ENCODE results near the gene AMMECR1. TPM values are rescaled to one million over a fixed set of nuclear protein-coding genes. Genes with fewer than 3 reads are reported as not detected.

The AMMECR1 gene
- total RNA-seq, 1 experiment from 2014 or later, result 23.0 TPM

GRCh38 chrX:110222497-110223257 is 95.2 kb downstream of the AMMECR1 start:
- no peaks in the 10 kb centered on the region for H3K4me1 Mint-ChIP-seq (ENCODE audit: low read depth, unreplicated experiment)
- DNase-seq, result no peak
- Histone ChIP-seq H3K36me3 (ENCODE audit: control insufficient read depth, insufficient read depth, low read length) (no peaks in the 10 kb centered on the region), H3K27me3 (replicated peaks; ENCODE audit: control insufficient read depth, insufficient read depth, low read length) (no peaks in the 10 kb centered on the region), H3K9me3 (no peaks in the 10 kb centered on the region), H3K4me3 (ENCODE audit: low read depth, low read length) (no peak overlapping the region), H3K4me1 (no peaks in the 10 kb centered on the region)
- H3K36me3 Mint-ChIP-seq (ENCODE audit: insufficient read depth, unreplicated experiment), result no peaks in the 10 kb centered on the region
- intact Hi-C loops (cut with micrococcal nuclease; ENCODE audit: unreplicated experiment), result no loop called here
- H3K27me3 Mint-ChIP-seq (ENCODE audit: insufficient read depth, unreplicated experiment), result no peaks in the 10 kb centered on the region
- no TSS peak for BruUV-seq (replicated peaks)
- ChIA-PET POLR2A (no interaction called here), CTCF (no interaction called here)
- no peak overlapping the region for H3K4me3 Mint-ChIP-seq (ENCODE audit: unreplicated experiment)
- no peak overlapping the region for H3K27ac Mint-ChIP-seq (ENCODE audit: unreplicated experiment)
- no peak for TF ChIP-seq CTCF (IDR thresholded peaks at IDR 0.05; ENCODE audit: insufficient read depth in 1 of 2, low read depth in 1 of 2, low read length in 1 of 2, severe bottlenecking in 1 of 2, unreplicated experiment in 1 of 2)
- H3K9me3 Mint-ChIP-seq (ENCODE audit: unreplicated experiment), result no peaks in the 10 kb centered on the region

GRCh38 chrX:110219920-110220319 is 98.0 kb downstream of the AMMECR1 start:
- CTCF ChIA-PET, result no interaction called here
- H3K9me3 Mint-ChIP-seq (ENCODE audit: unreplicated experiment), result no peaks in the 10 kb centered on the region

GRCh38 chrX:110218591-110218990 is 99.3 kb downstream of the AMMECR1 start:
- no peaks in the 10 kb centered on the region for H3K36me3 Mint-ChIP-seq (ENCODE audit: insufficient read depth, unreplicated experiment)

More at GRCh38 chrX:110219920-110220319, 98.0 kb downstream of the AMMECR1 start:
- POLR2A ChIA-PET, result no interaction called here
- H3K9me3 ChIP-seq, result no peaks in the 10 kb centered on the region
- H3K36me3 ChIP-seq (ENCODE audit: control insufficient read depth, insufficient read depth, low read length), result no peaks in the 10 kb centered on the region
- H3K27me3 Mint-ChIP-seq (ENCODE audit: insufficient read depth, unreplicated experiment), result no peaks in the 10 kb centered on the region
- intact Hi-C loops (cut with micrococcal nuclease; ENCODE audit: unreplicated experiment), result loop anchor here (5.0 to 10.0 kb wide), 2 partner anchors 55 to 97 kb away; partner anchors contain the start of gene AMMECR1
- no peaks in the 10 kb centered on the region for H3K36me3 Mint-ChIP-seq (ENCODE audit: insufficient read depth, unreplicated experiment)
- no peak overlapping the region for H3K4me3 ChIP-seq (ENCODE audit: low read depth, low read length)
- no peak for TF ChIP-seq CTCF (IDR thresholded peaks at IDR 0.05; ENCODE audit: insufficient read depth in 1 of 2, low read depth in 1 of 2, low read length in 1 of 2, severe bottlenecking in 1 of 2, unreplicated experiment in 1 of 2)
- no peaks in the 10 kb centered on the region for H3K4me1 Mint-ChIP-seq (ENCODE audit: low read depth, unreplicated experiment)
- H3K27ac Mint-ChIP-seq (ENCODE audit: unreplicated experiment), result no peak overlapping the region
- H3K27me3 ChIP-seq (replicated peaks; ENCODE audit: control insufficient read depth, insufficient read depth, low read length), result no peaks in the 10 kb centered on the region
- peaks cover 13% of the 10 kb centered on the region for H3K4me1 ChIP-seq
- DNase-seq, result no peak
- BruUV-seq (replicated peaks), result no TSS peak
- H3K4me3 Mint-ChIP-seq (ENCODE audit: unreplicated experiment), result no peak overlapping the region

More at GRCh38 chrX:110218591-110218990, 99.3 kb downstream of the AMMECR1 start:
- Mint-ChIP-seq H3K9me3 (ENCODE audit: unreplicated experiment) (no peaks in the 10 kb centered on the region), H3K27ac (ENCODE audit: unreplicated experiment) (no peak overlapping the region), H3K27me3 (ENCODE audit: insufficient read depth, unreplicated experiment) (no peaks in the 10 kb centered on the region), H3K4me3 (ENCODE audit: unreplicated experiment) (no peak overlapping the region), H3K4me1 (ENCODE audit: low read depth, unreplicated experiment) (peaks cover 6% of the 10 kb centered on the region)
- ChIA-PET POLR2A (no interaction called here), CTCF (no interaction called here)
- DNase-seq, result no peak
- no peaks in the 10 kb centered on the region for H3K9me3 ChIP-seq
- peaks cover 13% of the 10 kb centered on the region for H3K4me1 ChIP-seq
- no peaks in the 10 kb centered on the region for H3K27me3 ChIP-seq (replicated peaks; ENCODE audit: control insufficient read depth, insufficient read depth, low read length)
- H3K36me3 ChIP-seq (ENCODE audit: control insufficient read depth, insufficient read depth, low read length), result no peaks in the 10 kb centered on the region
- intact Hi-C loops (cut with micrococcal nuclease; ENCODE audit: unreplicated experiment), result loop anchor here (5.0 to 10.0 kb wide), 2 partner anchors 56 to 99 kb away; partner anchors contain the start of gene AMMECR1
- TF ChIP-seq CTCF (IDR thresholded peaks at IDR 0.05; ENCODE audit: insufficient read depth in 1 of 2, low read depth in 1 of 2, low read length in 1 of 2, severe bottlenecking in 1 of 2, unreplicated experiment in 1 of 2), result no peak
- BruUV-seq (replicated peaks), result no TSS peak
- no peak overlapping the region for H3K4me3 ChIP-seq (ENCODE audit: low read depth, low read length)
